GM18502 (cell line): ENCODE measurements around the gene KRTAP12-2.
"Not testable (repeated sequence)": the region's sequence is repeated elsewhere in the genome, so short reads cannot be mapped to it uniquely, and the experiment has no call there.

Experiments used
- ATAC-seq: cut with Tn5 transposase; IDR thresholded peaks from one replicate; pipeline ENCODE4 v1.9.1; 2021; ENCODE audit warnings: mild to moderate bottlenecking; ENCODE audit not compliant: unreplicated experiment, poor library complexity

KRTAP12-2 gene

DNA sequence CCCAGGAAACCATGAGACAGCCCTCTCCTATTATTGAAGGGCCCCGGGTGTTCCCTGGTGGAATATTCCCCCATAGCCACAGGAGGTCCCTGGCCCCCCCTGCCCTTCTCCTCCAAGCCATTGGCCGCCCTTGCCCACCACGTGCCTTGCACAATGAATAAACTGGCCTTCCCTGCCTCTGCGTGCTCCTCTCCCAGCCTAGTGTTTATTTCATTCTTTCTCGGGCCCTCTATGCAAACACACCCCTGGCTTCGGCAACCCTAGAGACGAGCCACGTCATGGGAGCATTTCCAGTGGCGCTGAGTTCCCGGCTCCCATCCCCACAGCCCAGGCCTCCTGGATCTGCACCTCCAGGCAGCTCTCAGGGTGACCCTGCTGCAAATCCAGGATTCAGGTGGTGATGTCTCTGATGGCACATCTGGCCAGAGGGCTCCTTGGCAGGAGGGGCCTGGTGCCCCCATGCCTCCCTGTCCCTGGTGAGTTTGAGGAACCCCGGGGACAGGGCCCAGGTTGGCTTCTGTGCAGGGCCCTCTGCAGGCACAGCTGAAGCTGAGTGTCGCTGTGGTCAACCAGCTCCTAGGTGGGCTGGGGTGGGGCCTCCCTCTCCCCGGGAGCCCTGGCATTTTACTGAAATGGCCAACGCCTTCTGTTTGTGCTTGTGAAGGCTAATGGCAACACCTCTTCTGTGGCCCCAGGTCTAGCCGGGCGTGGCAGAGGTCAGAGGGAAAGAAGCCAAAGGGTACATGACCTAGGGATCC is 36.4 kb upstream of the KRTAP12-2 start:
- ATAC-seq: no peak

- ATAC-seq: no peak
These were observed 35.6 kb upstream of the KRTAP12-2 start for GRCh38 chr21:44702111-44702972.

GRCh38 chr21:44701541-44701940 is 34.8 kb upstream of the KRTAP12-2 start:
- no peak for ATAC-seq

- no peak for ATAC-seq
These were observed 34.3 kb upstream of the KRTAP12-2 start for GRCh38 chr21:44701023-44701400.

GRCh38 chr21:44700101-44701022 is 33.6 kb upstream of the KRTAP12-2 start:
- ATAC-seq: no peak

- ATAC-seq: no peak
These were observed 32.8 kb upstream of the KRTAP12-2 start for GRCh38 chr21:44699502-44700001.

DNA sequence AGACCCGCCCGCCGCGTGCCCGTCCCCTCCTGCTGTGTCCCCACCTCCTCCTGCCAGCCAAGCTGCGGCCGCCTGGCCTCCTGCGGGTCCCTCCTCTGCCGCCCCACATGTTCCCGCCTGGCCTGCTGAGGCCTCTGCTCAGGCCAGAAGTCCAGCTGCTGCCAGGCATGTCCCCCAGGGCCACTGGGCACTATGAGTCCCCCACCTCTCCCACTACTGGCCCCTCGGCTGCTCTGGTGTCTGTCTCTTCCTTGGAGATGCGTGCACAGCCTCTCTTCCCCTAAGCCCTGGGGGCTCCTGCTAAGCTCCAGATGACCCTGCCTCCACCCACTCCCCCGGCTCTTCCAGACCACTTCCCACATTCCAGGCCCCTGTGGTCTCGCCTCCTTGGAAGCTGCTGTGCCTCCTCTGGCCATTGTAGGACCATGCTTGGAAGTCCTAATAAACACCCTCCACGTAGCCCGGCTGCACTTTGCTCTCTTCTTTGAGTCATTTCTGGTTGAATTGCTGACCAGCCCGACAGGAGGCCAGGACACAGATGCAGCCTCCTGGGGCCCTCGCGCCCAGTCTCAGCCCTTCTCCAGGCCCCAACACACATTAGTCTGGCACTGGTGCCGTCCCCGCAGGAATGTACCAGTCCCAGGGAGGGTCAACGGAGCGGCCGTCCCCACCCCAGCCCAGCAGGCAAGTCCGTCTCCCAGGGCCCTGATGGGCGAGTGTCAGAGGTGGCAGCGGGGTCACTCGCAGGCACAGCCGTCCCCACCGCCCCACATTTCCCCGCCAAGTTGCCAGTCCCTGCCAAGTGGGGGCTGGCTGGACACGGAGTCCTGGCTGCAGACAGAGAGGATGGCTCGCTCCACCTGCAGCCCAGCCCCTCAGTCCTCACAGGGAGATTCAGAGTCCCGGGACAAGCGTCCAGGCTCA is 31.3 kb upstream of the KRTAP12-2 start:
- no peak for ATAC-seq

DNA sequence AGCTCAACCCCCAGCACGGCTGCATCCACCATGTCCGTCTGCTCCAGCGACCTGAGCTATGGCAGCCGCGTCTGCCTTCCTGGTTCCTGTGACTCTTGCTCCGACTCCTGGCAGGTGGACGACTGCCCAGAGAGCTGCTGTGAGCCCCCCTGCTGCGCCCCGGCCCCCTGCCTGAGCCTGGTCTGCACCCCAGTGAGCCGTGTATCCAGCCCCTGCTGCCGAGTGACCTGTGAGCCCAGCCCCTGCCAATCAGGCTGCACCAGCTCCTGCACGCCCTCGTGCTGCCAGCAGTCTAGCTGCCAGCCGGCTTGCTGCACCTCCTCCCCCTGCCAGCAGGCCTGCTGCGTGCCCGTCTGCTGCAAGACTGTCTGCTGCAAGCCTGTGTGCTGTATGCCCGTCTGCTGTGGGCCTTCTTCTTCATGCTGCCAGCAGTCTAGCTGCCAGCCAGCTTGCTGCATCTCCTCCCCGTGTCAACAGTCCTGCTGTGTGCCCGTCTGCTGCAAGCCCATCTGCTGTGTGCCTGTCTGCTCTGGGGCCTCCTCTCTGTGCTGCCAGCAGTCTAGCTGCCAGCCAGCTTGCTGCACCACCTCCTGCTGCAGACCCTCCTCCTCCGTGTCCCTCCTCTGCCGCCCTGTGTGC is 30.6 kb upstream of the KRTAP12-2 start, which contains the start of gene KRTAP10-12:
TSS of gene KRTAP10-12 (plus strand) at position 1 of the 639 bp plus-strand sequence. CDS start at position 31, 30 bp downstream.
- not testable (repeated sequence) for ATAC-seq

GRCh38 chr21:44696572-44696971 is 29.8 kb upstream of the KRTAP12-2 start:
- ATAC-seq: no peak

GRCh38 chr21:44695641-44696040 is 28.9 kb upstream of the KRTAP12-2 start:
- no peak for ATAC-seq

- no peak for ATAC-seq
These were observed 28.5 kb upstream of the KRTAP12-2 start for GRCh38 chr21:44695184-44695583.

DNA sequence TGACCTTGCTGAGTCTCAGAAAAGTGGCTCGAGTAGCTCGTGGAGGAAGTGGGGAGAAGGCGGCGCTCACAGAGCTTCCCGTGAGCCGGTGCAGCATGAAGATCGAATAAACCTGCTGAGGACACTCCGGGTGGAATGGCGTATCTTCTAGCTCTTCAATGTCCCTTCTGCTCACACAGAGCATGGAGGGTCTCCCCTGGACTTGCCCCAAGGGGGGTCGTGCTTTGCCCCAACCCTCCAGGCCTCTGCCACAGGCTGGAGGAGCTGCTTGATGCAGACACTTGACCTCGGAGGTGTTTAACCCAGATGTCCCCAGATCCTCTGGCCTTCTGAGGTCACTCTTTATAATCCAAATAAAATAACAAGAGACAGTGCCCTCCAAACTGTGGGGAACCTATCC is 28.0 kb upstream of the KRTAP12-2 start:
- ATAC-seq: no peak

DNA sequence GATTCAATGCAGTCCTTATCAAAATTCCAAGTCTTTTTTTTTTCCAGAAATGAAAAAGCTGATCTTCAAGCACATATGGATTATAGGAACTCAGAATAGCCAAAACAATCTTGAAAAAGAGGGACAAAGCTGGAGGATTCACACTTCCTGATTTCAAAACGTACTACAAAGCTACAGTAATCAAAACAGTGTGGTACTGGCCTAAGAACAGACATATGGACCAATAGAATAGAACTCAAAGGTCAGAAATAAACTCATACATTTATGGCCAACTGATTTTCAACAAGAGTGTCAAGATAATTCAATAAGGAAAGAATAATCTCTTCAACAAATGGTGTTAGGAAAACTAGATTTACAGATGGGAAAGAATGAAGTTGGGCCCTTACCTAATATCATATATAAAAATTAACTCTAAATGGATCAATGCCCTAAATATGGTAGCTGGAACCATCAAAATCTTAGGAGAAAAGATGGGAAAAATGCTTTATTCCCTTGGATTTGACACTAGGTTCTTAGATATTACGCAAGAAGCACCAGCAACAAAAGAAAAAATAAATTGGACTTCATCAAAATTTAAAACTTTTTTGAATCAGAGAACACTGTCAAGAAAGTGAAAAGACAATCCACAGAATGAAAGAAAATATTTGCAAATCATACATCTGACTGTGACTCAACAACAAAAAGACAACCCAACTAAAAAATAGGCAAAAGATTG is 26.2 kb upstream of the KRTAP12-2 start:
- no peak for ATAC-seq

- ATAC-seq: no peak
These were observed 25.0 kb upstream of the KRTAP12-2 start for GRCh38 chr21:44691686-44692085.

DNA sequence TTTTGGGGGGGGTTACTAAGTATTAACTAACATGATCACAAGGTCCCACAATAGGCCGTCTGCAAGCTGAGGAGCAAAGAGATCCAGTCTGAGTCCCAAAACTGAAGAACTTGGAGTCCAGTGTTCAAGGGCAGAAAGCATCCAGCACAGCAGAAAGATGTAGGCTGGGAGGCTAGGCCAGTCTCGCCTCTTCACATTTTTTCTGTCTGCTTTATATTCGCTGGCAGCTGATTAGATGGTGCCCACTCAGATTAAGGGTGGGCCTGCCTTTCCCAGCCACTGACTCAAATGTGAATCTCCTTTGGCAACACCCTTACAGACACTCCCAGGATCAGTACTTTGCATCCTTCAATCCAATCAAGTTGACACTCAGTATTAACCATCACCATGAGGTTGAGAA is 23.0 kb upstream of the KRTAP12-2 start:
- ATAC-seq: not testable (repeated sequence)

GRCh38 chr21:44687671-44688070 is 20.9 kb upstream of the KRTAP12-2 start:
- no peak for ATAC-seq

GRCh38 chr21:44686843-44687561 is 20.3 kb upstream of the KRTAP12-2 start:
- no peak for ATAC-seq
